GM19043 (cell line): ENCODE data around the gene LDLRAD4.

ENCODE experiments used
- ATAC-seq: cut with Tn5 transposase; IDR thresholded peaks from one replicate; pipeline ENCODE4 v1.9.1; 2021; ENCODE audit warnings: low read depth; ENCODE audit not compliant: unreplicated experiment

The LDLRAD4 gene

GRCh38 chr18:13522861-13523660, 304.5 kb downstream of the LDLRAD4 start:
- ATAC-seq: no peak

GRCh38 chr18:13524054-13524453, 305.5 kb downstream of the LDLRAD4 start:
- ATAC-seq: no peak

GRCh38 chr18:13524811-13525210, 306.3 kb downstream of the LDLRAD4 start:
- no peak for ATAC-seq

- no peak for ATAC-seq
Measured at GRCh38 chr18:13525381-13526029, 306.9 kb downstream of the LDLRAD4 start.

- ATAC-seq: no peak
Measured at GRCh38 chr18:13526519-13526918, 308.0 kb downstream of the LDLRAD4 start.

- no peak for ATAC-seq
Measured at GRCh38 chr18:13527256-13527655, 308.7 kb downstream of the LDLRAD4 start.

- no peak for ATAC-seq
Measured at GRCh38 chr18:13527730-13528129, 309.2 kb downstream of the LDLRAD4 start.

GRCh38 chr18:13528739-13529392, 310.3 kb downstream of the LDLRAD4 start:
- no peak for ATAC-seq

GRCh38 chr18:13530033-13530878, 311.7 kb downstream of the LDLRAD4 start:
- no peak for ATAC-seq

GRCh38 chr18:13530879-13531387, 312.4 kb downstream of the LDLRAD4 start:
- no peak for ATAC-seq

GRCh38 chr18:13531681-13532325, 313.2 kb downstream of the LDLRAD4 start:
- no peak for ATAC-seq

GRCh38 chr18:13532406-13533075, 314.0 kb downstream of the LDLRAD4 start:
- ATAC-seq: no peak

GRCh38 chr18:13534631-13535030, 316.1 kb downstream of the LDLRAD4 start:
- ATAC-seq: no peak

GRCh38 chr18:13536578-13536977, 318.0 kb downstream of the LDLRAD4 start:
- no peak for ATAC-seq

- ATAC-seq: no peak
Measured at GRCh38 chr18:13537022-13537780, 318.6 kb downstream of the LDLRAD4 start.

GRCh38 chr18:13538630-13539029, 320.1 kb downstream of the LDLRAD4 start:
- no peak for ATAC-seq

GRCh38 chr18:13539050-13539449, 320.5 kb downstream of the LDLRAD4 start:
- ATAC-seq: no peak

GRCh38 chr18:13539843-13540476, 321.4 kb downstream of the LDLRAD4 start:
- no peak for ATAC-seq
